GM12878 (cell line): ENCODE data around the gene CENPO. TPM values are rescaled to one million over a fixed set of nuclear protein-coding genes. Genes with fewer than 3 reads are reported as not detected.
A peak's percentile ranks its signal among the peaks of the same experiment; 100 is the strongest.

Source experiments
- ATAC-seq: fragments of 200-7000 bp; cut with Tn5 transposase; 3 replicates; pipeline ENCODE4 v1.9.1; 2020; ENCODE audit warnings: mild to moderate bottlenecking, moderate library complexity
- BruUV-seq: library from RNA; stranded (reverse); fragments of 400-500 nt; replicated peaks from 2 replicates; lab custom pipeline; 2021; lab: Mats Ljungman, UMichigan
- CTCF ChIA-PET: fragments of 300-600 bp; sonication (Branson Sonifier 250); formaldehyde crosslinking; extraction: SDS; loops from one replicate; lab custom pipeline; 2021; ENCODE audit warnings: inconsistent platforms; lab: Yijun Ruan, JAX
- POLR2A ChIA-PET: fragments of 350-600 bp; formaldehyde crosslinking; extraction: SDS; loops from one replicate; lab custom pipeline; 2021; ENCODE audit warnings: inconsistent platforms; lab: Charles Lee
- RAD21 ChIA-PET: fragments of 300-600 bp; sonication (Branson Sonifier 250); formaldehyde crosslinking; loops from one replicate; lab custom pipeline; 2023; ENCODE audit warnings: antibody characterized with exemption; ENCODE audit not compliant: unreplicated experiment; lab: Charles Lee
- SMC1A ChIA-PET: fragments of 300-600 bp; sonication (Branson Sonifier 250); formaldehyde crosslinking; loops from one replicate; lab custom pipeline; 2023; ENCODE audit not compliant: unreplicated experiment, uncharacterized antibody; lab: Charles Lee
- DNase-seq: peaks from one replicate; pipeline ENCODE4 v3.0.0-alpha.2; 2011; ENCODE audit warnings: low read depth, low spot score
- FAIRE-seq: peaks from 3 replicates; lab custom pipeline; 2011; peaks lifted over from hg19 to GRCh38; lab: Jason Lieb, UNC
- H2AFZ ChIP-seq: 2 replicates; pipeline ENCODE4 v1.6.0; 2011; ENCODE audit warnings: low read depth, low read length, control low read depth; ENCODE audit not compliant: control insufficient read depth
- H3K27ac ChIP-seq: 2 replicates; pipeline ENCODE4 v1.5.1; 2011; ENCODE audit warnings: control low read depth; ENCODE audit not compliant: control insufficient read depth, insufficient read depth
- H3K27me3 ChIP-seq, 2 experiments: replicated peaks in 1 of 2; 2 replicates each; pipeline versions ENCODE4 v1.6.0 to v1.6.1; 2011; ENCODE audit warnings: low read length in 1 of 2; ENCODE audit not compliant: control insufficient read depth in 2 of 2, insufficient read depth in 2 of 2
- H3K36me3 ChIP-seq, 2 experiments: 2 replicates each; pipeline ENCODE4 v1.5.1; 2011; ENCODE audit warnings: low read length in 1 of 2; ENCODE audit not compliant: control insufficient read depth in 2 of 2, insufficient read depth in 2 of 2
- H3K4me1 ChIP-seq: 2 replicates; pipeline ENCODE4 v1.6.1; 2011; ENCODE audit warnings: mild to moderate bottlenecking, low read length, moderate library complexity, mixed read lengths; ENCODE audit not compliant: control insufficient read depth, insufficient read depth
- H3K4me2 ChIP-seq: 2 replicates; pipeline ENCODE4 v1.6.0; 2011; ENCODE audit warnings: control low read depth; ENCODE audit not compliant: control insufficient read depth, insufficient read depth
- H3K4me3 ChIP-seq: fragments of 200-600 bp; sonication (generic); 2 replicates; pipeline ENCODE4 v1.5.1; 2016
- H3K79me2 ChIP-seq: 2 replicates; pipeline ENCODE4 v1.6.0; 2011; ENCODE audit warnings: low read length; ENCODE audit not compliant: control insufficient read depth, insufficient read depth
- H3K9ac ChIP-seq: 2 replicates; pipeline ENCODE4 v1.8.0; 2011; ENCODE audit warnings: low read length, control low read depth, mixed read lengths; ENCODE audit not compliant: control insufficient read depth, insufficient read depth
- H3K9me3 ChIP-seq: replicated peaks from 3 replicates; pipeline ENCODE4 v1.5.1; 2011; ENCODE audit warnings: mild to moderate bottlenecking, low read length; ENCODE audit not compliant: control insufficient read depth, insufficient read depth
- H4K20me1 ChIP-seq: 2 replicates; pipeline ENCODE4 v1.6.0; 2011; ENCODE audit not compliant: control insufficient read depth, insufficient read depth
- CHD4 ChIP-seq: fragments of 200-600 bp; sonication (generic); IDR thresholded peaks from 2 replicates; pipeline ENCODE4 v1.6.1; 2016; ENCODE audit warnings: mild to moderate bottlenecking
- NR2C1 ChIP-seq: fragments of 450-650 bp; IDR thresholded peaks from 2 replicates; pipeline ENCODE4 v1.6.1; 2017; ENCODE audit warnings: antibody characterized with exemption, mild to moderate bottlenecking, moderate library complexity
- SPI1 ChIP-seq: IDR thresholded peaks from 2 replicates; pipeline ENCODE4 v1.6.1; 2011; ENCODE audit warnings: low read depth, mild to moderate bottlenecking, low read length, moderate library complexity, borderline replicate concordance; ENCODE audit not compliant: insufficient read depth
- SUZ12 ChIP-seq: fragments of 200-600 bp; sonication (generic); IDR thresholded peaks from one replicate; pipeline ENCODE4 v1.6.1; 2018; ENCODE audit warnings: antibody characterized with exemption, mild to moderate bottlenecking; ENCODE audit not compliant: unreplicated experiment
- ZSCAN29 ChIP-seq: fragments of 450-650 bp; IDR thresholded peaks from 2 replicates; pipeline ENCODE4 v1.6.1; 2017; ENCODE audit warnings: mild to moderate bottlenecking, moderate library complexity
- WGBS: methylation state at CpG from one replicate; pipeline ENCODE4 v1.1.6; 2016; ENCODE audit warnings: low lambda C conversion rate; ENCODE audit not compliant: insufficient replicate concordance, insufficient coverage; ENCODE audit errors: missing lambda C conversion rate; 5-methylcytosine and 5-hydroxymethylcytosine counted together
- in situ Hi-C: fragments of 300-500 bp; cut with MboI; formaldehyde crosslinking; loops from 9 replicates; pipeline ENCODE4 v1.14.3; 2018; ENCODE audit warnings: mixed read lengths
- intact Hi-C: fragments of 100-400 bp; cut with micrococcal nuclease; formaldehyde crosslinking; loops from one replicate; pipeline ENCODE4 v1.14.2; 2022; ENCODE audit not compliant: unreplicated experiment
- polyA plus RNA-seq, 11 experiments: library from polyadenylated mRNA; depleted of rRNA in 4 of 11; unstranded in 6 of 11; stranded (reverse) in 5 of 11; fragments of >200 nt; fragmentation: Nextera tagmentation in 4 of 11; fragmentation: Illumina TruSeq in 1 of 11; extraction: Ambion mirVana in 4 of 11; extraction: Trizol in 1 of 11; gene quantifications; 1 replicate in 1 of 11; 2 replicates in 10 of 11; pipeline versions ENCODE4 v1.2.1 to v1.2.3, GENCODE V29; 2011 to 2016; ENCODE audit warnings: inconsistent platforms in 2 of 11, missing spikeins in 2 of 11, low read depth in 1 of 11
- total RNA-seq, 4 experiments: library from RNA; depleted of rRNA in 3 of 4; stranded (reverse); fragments of >200 nt in 3 of 4; fragmentation: Illumina TruSeq in 1 of 4; extraction: Trizol in 1 of 4; gene quantifications; 2 replicates each; pipeline versions ENCODE4 v1.2.1 to v1.2.3, GENCODE V29; 2013 to 2021
- TF ChIP-seq, protein P1 (sequence below), 3 experiments: IDR thresholded peaks in 2 of 3; conservative IDR thresholded peaks in 1 of 3; 2 replicates each; pipeline ENCODE4 v1.5.1; 2011; ENCODE audit warnings: low read depth in 3 of 3, low read length in 3 of 3, mild to moderate bottlenecking in 3 of 3, control low read depth in 2 of 3, moderate library complexity in 2 of 3, inconsistent platforms in 1 of 3, mixed read lengths in 1 of 3; ENCODE audit not compliant: control insufficient read depth in 2 of 3, insufficient read depth in 1 of 3; ENCODE audit errors: extremely low read depth in 1 of 3
- TF ChIP-seq, protein P2 (sequence below): fragments of 150-350 bp; IDR thresholded peaks from 2 replicates; pipeline ENCODE4 v1.6.1; 2014; ENCODE audit warnings: mild to moderate bottlenecking, low read depth, low read length

Gene CENPO
- total and polyA plus RNA-seq, 10 of the 15 experiments (the other 5 are each of a cell fraction or from before 2014, with no cell fraction given): 18.7 to 37.0 (median 31.4) TPM

DNA sequence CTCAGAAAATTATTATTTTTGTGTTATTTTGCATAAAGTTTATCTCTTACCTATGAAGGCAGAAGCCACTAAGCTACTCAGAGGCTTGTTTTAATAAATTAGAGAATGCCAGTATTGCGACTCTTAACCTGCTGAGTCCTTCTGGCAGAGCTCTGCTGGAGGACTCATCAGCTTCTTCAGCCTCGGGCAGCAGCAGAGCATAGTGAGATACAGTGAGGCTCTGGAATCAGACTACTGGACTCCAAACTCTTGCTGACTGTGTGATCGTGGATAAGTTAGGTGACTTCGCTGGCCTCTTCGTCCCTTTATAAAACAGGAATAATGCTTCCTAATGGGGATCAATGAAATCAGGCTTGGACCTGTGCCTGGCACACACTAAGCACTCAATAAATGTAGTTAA lies 1.8 kb upstream of the CENPO start:
- Histone ChIP-seq H3K9ac (no peak overlapping the region; the same call in 1 of the 2 replicates), H2AFZ (no peak overlapping the region), H3K4me2 (peak overlapping the region; percentile 81), H3K27me3 (no peaks in the 10 kb centered on the region), H3K4me3 (no peak overlapping the region), H4K20me1 (no peaks in the 10 kb centered on the region), H3K36me3 (no peaks in the 10 kb centered on the region), H3K9me3 (no peaks in the 10 kb centered on the region), H3K79me2 (peaks cover 35% of the 10 kb centered on the region), H3K4me1 (peaks cover 6% of the 10 kb centered on the region), H3K27ac (peak overlapping the region; percentile 33)
- intact Hi-C loops: loop anchor here (10.0 kb wide), 1 partner anchor 297 kb away; the partner anchor contains the start of gene NCOA1
- ChIA-PET RAD21 (interaction anchor here (0.9 to 3.4 kb wide), 5 partner anchors 36 to 369 kb away, joined by 3 to 24 read pairs (median 9); no protein-coding TSS in a partner anchor), POLR2A (interaction anchor here (1.1 kb wide), 1 partner anchor 63 kb away, joined by 7 read pairs; no protein-coding TSS in a partner anchor), CTCF (interaction anchor here (0.6 to 3.1 kb wide), 13 partner anchors 8 to 850 kb away, joined by 3 to 18 read pairs (median 3); no protein-coding TSS in a partner anchor), SMC1A (interaction anchor here (1.0 to 2.3 kb wide), 4 partner anchors 12 to 383 kb away, joined by 3 to 6 read pairs (median 5); no protein-coding TSS in a partner anchor)
- ATAC-seq (no peak), FAIRE-seq (no peak), DNase-seq (no peak)
- no TSS peak for BruUV-seq
- no peak for TF ChIP-seq NR2C1
- TF ChIP-seq ZSCAN29: no peak
- TF ChIP-seq, protein P1, sequence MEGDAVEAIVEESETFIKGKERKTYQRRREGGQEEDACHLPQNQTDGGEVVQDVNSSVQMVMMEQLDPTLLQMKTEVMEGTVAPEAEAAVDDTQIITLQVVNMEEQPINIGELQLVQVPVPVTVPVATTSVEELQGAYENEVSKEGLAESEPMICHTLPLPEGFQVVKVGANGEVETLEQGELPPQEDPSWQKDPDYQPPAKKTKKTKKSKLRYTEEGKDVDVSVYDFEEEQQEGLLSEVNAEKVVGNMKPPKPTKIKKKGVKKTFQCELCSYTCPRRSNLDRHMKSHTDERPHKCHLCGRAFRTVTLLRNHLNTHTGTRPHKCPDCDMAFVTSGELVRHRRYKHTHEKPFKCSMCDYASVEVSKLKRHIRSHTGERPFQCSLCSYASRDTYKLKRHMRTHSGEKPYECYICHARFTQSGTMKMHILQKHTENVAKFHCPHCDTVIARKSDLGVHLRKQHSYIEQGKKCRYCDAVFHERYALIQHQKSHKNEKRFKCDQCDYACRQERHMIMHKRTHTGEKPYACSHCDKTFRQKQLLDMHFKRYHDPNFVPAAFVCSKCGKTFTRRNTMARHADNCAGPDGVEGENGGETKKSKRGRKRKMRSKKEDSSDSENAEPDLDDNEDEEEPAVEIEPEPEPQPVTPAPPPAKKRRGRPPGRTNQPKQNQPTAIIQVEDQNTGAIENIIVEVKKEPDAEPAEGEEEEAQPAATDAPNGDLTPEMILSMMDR (IDR thresholded peaks at IDR 0.05 in 2 of 3, conservative IDR thresholded peaks at IDR 0.05 in 1 of 3; ENCODE audit: control insufficient read depth in 2 of 3, extremely low read depth in 1 of 3, insufficient read depth in 1 of 3, low read depth in 3 of 3, low read length in 3 of 3): no peak
- no peak for TF ChIP-seq SUZ12
- TF ChIP-seq SPI1: no peak
- TF ChIP-seq, protein P2, sequence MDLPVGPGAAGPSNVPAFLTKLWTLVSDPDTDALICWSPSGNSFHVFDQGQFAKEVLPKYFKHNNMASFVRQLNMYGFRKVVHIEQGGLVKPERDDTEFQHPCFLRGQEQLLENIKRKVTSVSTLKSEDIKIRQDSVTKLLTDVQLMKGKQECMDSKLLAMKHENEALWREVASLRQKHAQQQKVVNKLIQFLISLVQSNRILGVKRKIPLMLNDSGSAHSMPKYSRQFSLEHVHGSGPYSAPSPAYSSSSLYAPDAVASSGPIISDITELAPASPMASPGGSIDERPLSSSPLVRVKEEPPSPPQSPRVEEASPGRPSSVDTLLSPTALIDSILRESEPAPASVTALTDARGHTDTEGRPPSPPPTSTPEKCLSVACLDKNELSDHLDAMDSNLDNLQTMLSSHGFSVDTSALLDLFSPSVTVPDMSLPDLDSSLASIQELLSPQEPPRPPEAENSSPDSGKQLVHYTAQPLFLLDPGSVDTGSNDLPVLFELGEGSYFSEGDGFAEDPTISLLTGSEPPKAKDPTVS: no peak
- TF ChIP-seq CHD4: no peak
- WGBS: 94% methylated on average over 5 of the region's 5 CpGs
- in situ Hi-C loops: no loop called here
